NCI-H2107 (cell line): ENCODE measurements around the gene PCSK5.

Experiments
- DNase-seq: peaks from one replicate; lab custom pipeline; 2025; lab: John Stamatoyannopoulos, UW

The PCSK5 gene

GRCh38 chr9:76395381-76395780, 504.9 kb downstream of the PCSK5 start:
- DNase-seq, result no peak

- DNase-seq, result no peak
Measured at GRCh38 chr9:76396144-76396543, 505.7 kb downstream of the PCSK5 start.

GRCh38 chr9:76396597-76396996, 506.1 kb downstream of the PCSK5 start:
- DNase-seq, result no peak

- DNase-seq, result no peak
Measured at GRCh38 chr9:76399856-76400255, 509.4 kb downstream of the PCSK5 start.

- no peak for DNase-seq
Measured at GRCh38 chr9:76400534-76401096, 510.1 kb downstream of the PCSK5 start.

- DNase-seq, result no peak
Measured at GRCh38 chr9:76401176-76401575, 510.7 kb downstream of the PCSK5 start.

- DNase-seq, result no peak
Measured at GRCh38 chr9:76401580-76402354, 511.3 kb downstream of the PCSK5 start.

GRCh38 chr9:76403352-76403751, 512.9 kb downstream of the PCSK5 start:
- no peak for DNase-seq

- DNase-seq, result no peak
Measured at GRCh38 chr9:76404401-76404800, 513.9 kb downstream of the PCSK5 start.

- DNase-seq, result no peak
Measured at GRCh38 chr9:76405340-76405739, 514.9 kb downstream of the PCSK5 start.

- DNase-seq, result no peak
Measured at GRCh38 chr9:76405868-76406267, 515.4 kb downstream of the PCSK5 start.
